Stimulated activated CD4-positive, alpha-beta T cell treated with anti-CD3 and anti-CD28 coated beads, TNF-alpha, amount 100 ng/mL, for 1 hour (primary cell): Measurements from ENCODE around the gene TLX1.

ENCODE experiments used
- DNase-seq, 3 donors: peaks; one replicate each; pipeline ENCODE4 v3.0.0-alpha.2; 2020; ENCODE audit warnings: low read depth in 3 of 3, low spot score in 1 of 3

TLX1 gene

DNA sequence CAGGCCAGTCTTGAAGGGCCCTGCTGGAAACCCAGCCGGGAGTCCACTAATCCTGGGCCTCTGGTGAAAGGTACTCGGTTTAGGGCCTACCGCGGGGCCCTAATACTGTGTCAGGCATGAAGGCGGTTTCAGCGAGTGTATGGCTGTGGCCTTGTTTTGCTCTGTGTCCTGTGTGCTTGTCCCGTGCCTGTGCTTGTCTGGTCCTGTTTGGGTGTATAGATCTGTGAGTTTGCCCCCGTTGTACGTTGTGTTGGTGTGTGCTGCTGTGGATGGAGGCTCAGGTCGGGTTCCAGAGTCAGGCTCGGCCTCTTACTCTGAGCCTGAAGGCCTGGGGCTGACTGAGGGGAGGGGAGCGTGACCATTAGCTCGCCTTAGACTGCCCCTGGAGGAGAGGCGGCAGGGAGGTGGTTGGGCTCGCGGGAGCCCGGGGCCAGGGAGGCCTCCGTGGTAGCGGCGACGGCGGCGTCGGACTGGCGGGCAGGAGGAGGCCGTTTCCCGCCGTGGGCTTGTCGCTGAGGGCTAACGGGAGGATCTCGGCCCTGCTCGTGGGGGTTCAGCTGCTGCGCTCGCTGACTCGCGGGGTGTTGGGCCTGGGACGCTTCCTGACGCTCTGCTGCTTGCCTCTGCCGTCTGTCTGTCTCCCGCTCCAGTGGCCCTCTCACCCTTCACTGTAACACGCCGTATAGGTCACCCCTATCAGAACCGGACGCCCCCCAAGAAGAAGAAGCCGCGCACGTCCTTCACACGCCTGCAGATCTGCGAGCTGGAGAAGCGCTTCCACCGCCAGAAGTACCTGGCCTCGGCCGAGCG, 2.6 kb downstream of the TLX1 start:
- DNase-seq, result no peak

DNA sequence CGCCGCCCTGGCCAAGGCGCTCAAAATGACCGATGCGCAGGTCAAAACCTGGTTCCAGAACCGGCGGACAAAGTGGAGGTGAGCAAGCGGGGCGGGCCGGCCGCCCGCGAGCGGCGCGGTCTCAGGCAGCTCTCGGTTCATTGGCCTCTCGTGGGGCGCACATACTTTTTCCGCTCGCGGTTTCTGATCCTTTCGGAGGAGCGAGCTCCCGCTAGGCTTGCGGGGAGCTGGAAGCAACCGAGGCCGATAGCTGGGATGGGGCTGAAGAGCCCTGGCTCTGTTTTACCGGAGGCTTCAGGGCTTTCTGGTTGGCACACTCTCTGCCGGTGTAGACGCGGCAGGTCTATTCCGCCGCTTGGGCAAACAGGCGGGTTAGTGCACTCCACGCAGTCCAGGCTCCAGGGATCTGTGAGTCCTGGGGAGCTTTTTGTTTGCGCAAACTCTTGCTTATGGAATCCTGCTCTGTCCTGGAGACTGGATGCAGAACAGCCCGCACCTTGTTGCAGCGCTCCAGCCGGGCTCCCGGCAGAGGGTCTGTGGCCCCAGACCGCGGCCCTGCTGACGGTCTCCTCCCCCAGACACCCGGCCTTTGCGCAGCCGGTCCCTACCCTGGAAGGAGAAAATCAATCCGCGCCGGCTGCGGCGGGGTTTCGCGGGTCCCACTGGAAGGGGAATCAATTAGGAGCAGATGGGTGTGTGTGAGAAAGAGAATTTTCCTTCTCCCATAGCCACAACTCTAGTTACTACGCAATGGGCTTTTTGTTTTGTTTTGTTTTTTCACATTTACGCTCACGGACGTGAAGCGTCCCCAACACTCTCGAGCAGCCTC, 3.4 kb downstream of the TLX1 start:
- DNase-seq, result no peak

DNA sequence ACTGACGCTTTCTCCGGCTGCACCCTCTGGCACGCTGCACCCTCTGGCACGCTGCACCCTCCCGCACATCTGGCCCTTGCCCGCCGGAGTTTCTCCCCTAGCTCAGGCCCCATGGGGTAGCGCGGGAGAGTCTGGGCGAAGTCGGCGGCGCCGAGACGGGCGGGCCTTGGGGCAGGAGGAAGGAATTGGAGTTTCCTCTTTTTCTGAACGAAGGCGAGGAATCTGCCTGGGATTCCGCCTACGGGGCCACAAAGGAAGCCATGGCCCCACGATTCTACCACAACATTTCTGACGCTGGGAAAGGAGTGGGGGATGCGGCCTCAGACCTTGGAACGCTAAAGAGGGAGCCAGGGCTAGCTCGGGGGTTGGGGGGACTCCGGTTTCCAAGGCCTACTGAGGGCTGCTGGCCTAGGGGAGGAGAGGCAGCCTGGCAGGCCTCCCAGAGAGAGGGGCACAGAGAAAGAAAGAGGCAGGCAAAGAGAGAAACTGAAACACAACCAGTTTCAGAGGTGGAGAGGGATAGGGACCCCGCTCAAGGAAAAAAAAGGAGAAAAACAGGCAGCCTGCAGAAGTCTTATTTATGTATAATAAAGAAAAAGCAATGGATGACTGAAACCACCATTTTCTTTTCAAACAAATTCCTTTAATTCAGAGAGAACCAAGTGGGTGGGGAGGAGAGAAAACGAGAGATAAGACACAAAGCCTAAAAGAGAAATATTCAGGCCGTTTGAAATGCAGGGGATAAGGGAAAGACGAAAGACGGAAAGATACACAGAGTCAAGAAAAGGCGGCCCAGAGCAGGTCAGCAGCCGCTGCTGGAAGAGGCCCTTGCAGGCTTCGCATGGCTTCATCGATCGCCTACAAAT, 4.3 kb downstream of the TLX1 start:
- no peak for DNase-seq

DNA sequence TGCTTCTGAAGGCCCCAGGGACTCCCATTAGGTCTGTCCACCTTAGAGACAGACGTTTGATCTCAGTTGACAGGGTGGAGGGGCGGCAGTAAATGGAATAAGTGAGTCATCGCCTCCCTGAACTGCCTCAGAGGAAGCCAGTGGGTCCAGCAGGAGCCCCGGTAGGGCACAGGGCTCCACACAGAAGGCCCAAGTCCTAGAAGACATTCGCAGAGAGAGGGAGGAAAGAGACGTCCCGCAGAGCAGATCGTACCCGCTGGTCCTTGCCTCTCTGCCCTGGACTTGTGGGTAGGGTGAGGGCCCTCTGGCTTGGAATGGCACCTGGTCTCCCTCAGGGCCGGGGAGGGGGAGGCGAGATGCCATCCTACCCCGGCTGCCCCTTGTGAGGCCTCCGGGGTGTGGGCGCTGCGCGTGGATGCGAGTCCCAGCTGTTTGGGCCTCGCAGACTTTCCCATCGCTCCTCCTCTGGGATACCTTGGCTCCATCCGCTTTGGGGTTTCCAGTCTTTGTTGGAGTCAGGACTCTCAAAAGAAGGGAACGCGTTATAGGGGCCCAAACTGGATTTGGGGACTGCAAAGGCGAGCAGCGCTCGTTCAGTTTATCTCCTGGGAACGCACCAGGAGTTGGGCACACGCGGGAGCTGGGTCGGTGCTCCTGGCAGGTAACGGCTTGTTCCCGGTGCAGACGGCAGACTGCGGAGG, 5.1 kb downstream of the TLX1 start:
- DNase-seq, result no peak

DNA sequence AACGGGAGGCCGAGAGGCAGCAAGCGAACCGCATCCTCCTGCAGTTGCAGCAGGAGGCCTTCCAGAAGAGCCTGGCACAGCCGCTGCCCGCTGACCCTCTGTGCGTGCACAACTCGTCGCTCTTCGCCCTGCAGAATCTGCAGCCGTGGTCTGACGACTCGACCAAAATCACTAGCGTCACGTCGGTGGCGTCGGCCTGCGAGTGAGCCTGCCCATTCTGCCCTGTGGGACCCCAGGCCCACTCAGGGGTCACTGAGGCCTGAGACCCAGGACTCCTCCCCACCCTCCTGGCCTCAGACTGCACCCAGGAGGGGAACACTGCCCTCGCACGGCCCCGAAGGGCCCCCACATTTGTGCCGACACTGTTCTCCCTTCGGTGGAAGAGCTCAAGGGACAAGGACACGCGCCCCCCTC, 5.6 kb downstream of the TLX1 start:
- no peak for DNase-seq

GRCh38 chr10:101137271-101137670, 6.2 kb downstream of the TLX1 start:
- no peak for DNase-seq

- DNase-seq, result no peak
Measured at GRCh38 chr10:101138788-101139420, 7.8 kb downstream of the TLX1 start.

- DNase-seq, result no peak
Measured at GRCh38 chr10:101139421-101139911, 8.4 kb downstream of the TLX1 start.

GRCh38 chr10:101140084-101140949, 9.2 kb downstream of the TLX1 start:
- no peak for DNase-seq

- no peak for DNase-seq
Measured at GRCh38 chr10:101140950-101141615, 10.0 kb downstream of the TLX1 start.

DNA sequence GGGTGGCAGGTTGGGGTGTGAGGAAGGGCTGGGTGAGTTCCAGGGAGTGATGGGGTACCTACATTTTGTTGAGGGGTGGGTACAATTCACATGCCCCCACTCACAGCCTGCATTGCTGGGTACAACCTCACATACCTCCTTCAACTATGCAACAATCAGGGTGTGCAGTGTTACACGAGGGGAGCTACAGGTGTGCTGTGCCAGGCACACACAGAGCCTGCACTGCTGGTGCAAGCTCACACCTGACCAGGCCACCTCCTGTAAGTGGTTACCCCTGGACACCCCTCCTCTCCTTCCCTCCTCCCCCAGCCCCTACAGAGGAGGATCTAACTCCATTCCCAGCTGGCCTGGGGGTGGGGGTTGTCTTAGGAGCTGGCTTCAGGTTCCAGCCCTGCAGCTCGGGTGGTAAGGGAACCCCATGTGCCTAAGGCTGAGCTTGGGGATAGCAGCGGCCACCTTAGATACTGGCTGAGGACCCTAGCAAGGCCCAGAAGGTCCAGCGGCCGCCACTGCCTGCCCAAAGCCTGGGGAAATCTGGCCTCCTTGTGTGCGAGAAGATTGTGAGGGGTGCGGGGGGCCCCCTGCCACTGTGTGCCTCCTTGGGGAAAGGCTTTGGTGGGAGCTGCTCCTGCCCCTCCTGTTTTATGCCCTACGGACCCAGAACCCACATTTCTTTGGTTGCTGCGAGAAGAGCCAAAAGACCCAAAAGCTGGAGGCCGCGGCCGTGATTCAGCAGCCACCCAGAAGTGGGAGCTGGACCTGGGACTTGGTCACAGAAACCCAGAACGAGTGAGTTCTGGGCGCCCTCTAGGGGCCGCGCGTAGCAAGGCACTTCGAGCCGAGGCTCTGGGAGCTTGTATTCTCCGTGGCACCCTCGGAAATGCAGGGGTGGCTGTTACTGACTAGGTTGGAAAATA, 10.8 kb downstream of the TLX1 start:
- DNase-seq, result peak; percentile 39 to 82 (median 61)

- no peak for DNase-seq
Measured at GRCh38 chr10:101142533-101143344, 11.6 kb downstream of the TLX1 start.

DNA sequence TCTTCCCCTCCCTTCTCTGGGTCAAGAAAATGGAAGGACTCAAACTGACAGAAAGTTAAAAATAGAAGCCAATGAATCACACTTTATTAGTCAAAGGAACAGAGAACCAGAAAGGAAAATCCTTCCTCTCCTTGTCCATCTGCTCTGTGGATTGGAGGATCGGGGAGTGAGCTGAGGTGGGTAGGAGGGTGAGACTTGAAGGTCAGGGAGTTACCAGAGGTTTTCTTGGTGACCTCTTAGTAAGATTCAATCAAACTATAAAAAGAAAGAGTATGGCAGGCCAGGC, 12.2 kb downstream of the TLX1 start:
- DNase-seq, result no peak

GRCh38 chr10:101144053-101144452, 13.0 kb downstream of the TLX1 start:
- no peak for DNase-seq

DNA sequence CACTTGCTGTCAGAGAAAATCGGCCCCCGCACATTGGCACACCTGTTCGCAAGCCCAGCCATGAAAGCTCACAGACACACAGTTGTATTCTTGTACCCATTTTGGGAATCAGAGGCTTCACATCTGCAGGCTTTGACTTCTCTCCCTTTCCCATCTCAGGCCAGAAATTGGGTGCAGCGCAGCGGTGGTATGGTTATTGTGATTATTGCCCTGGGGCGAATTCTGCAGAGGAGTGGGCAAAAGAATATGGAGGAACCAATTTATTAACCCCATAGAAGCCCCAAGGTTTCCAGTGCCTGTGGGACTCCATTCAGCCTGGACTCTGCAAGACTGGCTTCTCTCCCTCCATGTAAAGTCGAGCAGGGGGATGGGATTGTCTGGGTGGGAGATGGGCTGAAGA, 14.0 kb downstream of the TLX1 start:
- no peak for DNase-seq

DNA sequence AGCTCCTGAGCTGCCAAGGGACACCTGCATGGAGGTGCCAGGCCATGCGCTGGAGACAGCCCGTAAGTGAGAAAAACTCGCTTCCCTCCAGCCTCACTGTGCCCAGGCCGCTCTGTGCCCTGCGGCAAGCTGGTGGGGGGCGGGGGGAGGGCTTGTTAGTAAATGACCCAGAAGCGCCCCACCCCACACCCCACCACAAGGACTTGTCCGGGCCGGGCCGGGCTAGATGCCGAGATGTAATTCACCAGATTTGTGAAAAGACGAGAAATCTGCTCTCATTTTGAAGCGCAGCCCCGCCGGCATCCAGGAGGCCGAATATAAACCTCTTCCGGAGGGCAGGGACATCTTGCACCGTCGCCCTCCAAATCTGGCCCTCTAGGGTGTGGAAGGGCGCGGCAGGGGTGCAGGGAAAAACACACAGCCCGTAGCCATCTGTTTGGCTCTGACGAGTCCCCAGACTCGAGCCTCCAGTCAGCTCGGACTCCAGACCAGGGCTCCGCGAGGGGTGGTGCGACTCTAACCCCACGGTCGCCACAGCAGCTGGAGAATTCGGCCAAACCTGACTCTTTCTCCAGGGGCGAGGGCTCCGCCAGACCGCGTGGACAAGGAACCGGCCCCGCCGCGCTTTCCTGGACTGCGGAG, 14.8 kb downstream of the TLX1 start:
- no peak for DNase-seq
